HS-27A (cell line): Measurements from ENCODE around the gene KIAA0586.

Experiments
- DNase-seq: peaks from one replicate; pipeline ENCODE4 v3.0.0-alpha.2; 2012; ENCODE audit warnings: low read depth, missing footprints

KIAA0586 gene

GRCh38 chr14:58598028-58598803 is 170.7 kb downstream of the KIAA0586 start:
- DNase-seq, result no peak

GRCh38 chr14:58598804-58599525 is 171.4 kb downstream of the KIAA0586 start:
- DNase-seq, result no peak

- DNase-seq, result no peak
Measured at GRCh38 chr14:58599707-58600106, 172.2 kb downstream of the KIAA0586 start.
